Fibroblast of peridontal ligament (primary cell): ENCODE results near the gene RBP7.
A peak's percentile ranks its signal among the peaks of the same experiment; 100 is the strongest.

Source experiments
- DNase-seq: peaks from one replicate; pipeline ENCODE4 v3.0.0-alpha.2; 2010; ENCODE audit errors: extremely low read depth

RBP7 gene

DNA sequence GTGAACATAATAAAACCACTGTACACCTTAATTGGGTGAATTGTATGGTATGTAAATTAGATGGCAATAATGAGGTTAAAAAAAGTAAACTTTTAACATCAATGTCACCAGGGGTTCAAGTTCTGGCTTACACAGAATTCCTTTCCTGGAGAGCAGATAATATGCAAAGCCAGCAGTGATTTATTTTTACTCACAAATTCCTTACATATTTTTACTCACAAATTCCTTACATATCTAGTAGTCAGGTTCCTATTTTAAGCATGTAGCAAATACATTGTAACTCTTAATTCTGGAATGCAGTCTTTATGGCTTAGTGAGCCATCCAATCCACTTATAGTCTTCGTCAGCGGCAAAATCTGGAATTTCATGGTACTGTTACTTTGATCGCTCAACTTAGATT lies 34.4 kb downstream of the RBP7 start:
- DNase-seq = peak; percentile 48

GRCh38 chr1:10032590-10033358 lies 35.7 kb downstream of the RBP7 start, which contains the start of gene UBE4B:
Gene UBE4B (plus strand): TSS chr1:10032958. CDS start chr1:10033671, 713 bp downstream.
- DNase-seq = peak; percentile 94

- no peak for DNase-seq
Measured at GRCh38 chr1:10033359-10033845, 36.4 kb downstream of the RBP7 start.

DNA sequence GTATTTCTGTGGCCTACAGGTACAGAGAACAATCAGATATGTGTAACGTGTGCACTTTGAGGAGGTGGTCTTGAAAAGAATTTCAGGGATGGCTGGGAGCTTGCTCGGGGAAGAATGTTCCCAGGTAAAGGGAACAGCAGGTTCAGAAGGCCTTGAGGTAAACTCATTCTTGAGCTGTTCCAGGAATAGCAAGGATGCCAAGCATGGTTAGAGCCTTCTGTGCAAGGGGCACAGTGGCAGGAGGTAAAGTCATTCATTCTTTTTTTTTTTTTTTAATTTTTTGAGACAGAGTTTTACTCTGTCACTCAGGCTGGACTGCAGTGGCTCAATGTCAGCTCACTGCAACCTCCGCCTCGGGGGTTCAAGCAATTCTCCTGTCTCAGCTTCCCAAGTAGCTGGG lies 45.7 kb downstream of the RBP7 start:
- no peak for DNase-seq

DNA sequence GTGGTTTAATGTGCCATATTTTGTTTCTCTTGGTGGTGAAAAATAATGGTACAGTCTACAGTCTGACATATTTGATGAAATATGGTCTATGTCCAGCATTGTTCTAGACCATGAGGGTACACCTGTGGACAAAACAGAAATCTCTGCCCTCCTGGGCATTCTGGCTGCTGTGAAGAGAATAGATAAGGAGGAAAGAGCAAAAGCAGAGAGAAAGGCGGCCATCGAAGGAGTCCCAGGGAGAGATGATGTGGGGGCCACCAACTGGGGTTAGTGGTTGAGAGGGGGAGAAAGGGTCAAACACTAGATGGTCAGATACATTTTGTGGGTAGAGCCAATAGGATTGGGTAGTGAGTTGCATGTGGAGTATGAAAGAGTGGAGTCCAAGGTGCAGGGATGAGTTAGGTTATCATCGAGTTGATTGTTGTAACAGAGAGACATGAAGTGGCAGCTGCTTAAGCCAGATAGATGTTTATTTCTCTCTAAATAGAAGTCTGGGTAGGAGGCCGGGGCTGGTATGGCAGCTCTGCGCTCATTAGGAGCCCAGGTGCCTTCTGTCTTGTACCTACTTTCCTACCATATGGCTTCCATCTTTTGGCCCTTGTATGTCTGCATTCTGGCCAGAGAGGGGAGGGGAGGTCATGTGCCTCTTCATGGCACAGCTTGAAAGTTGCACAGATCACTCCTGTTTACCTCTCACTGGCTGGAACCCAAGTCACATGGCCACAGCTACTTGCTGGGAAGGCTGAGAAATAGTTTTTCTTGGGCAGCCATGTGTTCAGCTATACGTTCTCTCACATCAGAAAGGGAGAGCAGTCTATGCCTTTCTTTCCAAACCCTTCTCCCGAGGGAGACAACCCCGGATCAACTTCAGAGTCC lies 48.7 kb downstream of the RBP7 start:
- peak; percentile 40 for DNase-seq

GRCh38 chr1:10046356-10047085 lies 49.5 kb downstream of the RBP7 start:
- DNase-seq = peak; percentile 73

DNA sequence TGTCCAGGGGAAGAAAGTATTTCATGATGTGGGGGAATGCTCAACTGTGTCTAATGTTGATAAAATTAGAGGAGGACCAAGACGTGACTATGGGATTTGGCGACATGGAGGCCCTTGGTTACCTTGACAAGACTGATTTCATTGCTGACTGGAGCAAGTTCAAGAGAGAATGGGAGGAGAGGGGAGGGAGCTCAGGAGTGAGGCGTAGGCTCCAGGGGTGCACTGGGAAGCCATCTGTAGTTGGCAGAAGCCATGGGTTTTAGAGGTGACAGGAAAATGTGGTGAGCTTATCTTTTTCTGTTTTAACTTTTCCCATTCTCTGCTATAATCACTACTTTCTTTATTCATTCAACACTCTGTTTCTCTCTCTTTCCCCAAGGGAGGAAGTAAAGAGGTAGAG lies 51.6 kb downstream of the RBP7 start:
- no peak for DNase-seq

DNA sequence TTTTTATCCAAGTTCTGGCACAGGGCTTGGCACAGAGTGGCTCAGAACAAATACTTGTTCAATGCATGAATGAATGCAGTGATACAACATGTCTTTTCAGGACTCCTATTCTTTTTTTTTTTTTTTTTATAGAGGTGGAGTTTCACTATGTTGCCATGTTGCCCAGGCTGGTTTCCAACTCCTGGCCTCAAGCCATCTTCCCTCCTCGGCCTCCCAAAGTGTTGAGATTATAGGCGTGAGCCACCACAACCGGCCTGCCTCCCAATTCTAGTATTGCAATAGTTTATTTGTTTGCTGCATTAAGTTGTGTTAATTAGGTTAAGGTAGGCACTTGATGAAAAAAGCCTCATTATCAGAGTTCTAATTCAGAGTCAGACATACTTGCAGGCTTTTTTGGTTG lies 53.6 kb downstream of the RBP7 start:
- no peak for DNase-seq

DNA sequence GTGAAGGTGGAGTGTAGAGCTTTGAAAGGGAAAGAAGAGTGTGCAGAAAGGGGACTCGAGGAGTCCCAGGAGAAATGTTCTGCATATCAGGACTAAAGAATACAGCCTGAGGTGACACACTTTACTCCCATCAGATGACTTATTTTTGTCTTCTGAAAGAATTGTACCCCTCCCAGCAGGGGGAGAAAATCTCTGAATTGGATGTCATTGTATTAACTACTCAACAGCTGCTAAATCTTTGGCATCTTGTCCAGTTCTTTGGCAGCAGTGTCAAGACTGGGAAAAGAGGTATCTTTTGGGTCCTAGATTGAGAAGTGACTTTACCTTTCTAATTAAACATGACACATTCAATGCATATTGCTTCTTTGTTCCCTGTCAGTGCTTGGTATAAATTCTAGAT lies 54.6 kb downstream of the RBP7 start:
- no peak for DNase-seq

DNA sequence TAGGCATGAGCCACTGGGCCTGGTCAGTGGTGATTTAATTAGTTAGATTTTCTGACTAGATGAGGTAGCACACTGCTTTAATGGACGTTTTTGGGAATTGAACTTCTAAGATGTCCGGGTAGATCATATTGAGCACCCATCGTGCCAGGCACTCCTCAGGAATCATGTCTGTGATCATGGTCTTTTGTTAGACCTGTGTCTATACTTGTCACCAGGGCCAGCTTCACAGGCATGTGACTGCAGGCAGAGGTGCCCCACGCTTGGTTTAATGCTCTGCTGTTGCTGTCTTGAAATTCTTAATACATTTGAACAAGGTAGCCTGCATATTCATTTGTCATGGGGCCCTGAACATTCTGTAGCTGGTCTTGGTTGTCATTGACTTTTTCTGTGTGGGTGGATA lies 55.3 kb downstream of the RBP7 start:
- no peak for DNase-seq

DNA sequence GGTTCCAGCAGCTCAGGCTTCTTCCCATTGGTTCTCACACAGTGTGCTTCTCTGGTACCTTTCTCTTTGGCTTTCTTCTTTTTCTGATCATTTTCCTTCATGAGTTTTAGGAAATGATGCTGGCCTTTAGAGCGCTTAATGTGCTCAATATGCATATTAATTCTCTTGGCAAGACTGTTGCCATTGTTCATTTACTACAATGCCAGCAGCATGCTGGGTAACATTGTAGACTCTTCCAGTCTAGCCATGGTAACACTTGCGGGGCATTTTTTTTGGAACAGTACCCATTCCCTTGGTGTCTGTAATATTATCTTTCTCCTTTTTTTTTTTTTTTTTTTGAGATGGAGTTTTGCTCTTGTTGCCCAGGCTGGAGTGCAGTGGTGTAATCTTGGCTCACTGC lies 57.4 kb downstream of the RBP7 start:
- no peak for DNase-seq

- no peak for DNase-seq
Measured at GRCh38 chr1:10056599-10056987, 59.6 kb downstream of the RBP7 start.

DNA sequence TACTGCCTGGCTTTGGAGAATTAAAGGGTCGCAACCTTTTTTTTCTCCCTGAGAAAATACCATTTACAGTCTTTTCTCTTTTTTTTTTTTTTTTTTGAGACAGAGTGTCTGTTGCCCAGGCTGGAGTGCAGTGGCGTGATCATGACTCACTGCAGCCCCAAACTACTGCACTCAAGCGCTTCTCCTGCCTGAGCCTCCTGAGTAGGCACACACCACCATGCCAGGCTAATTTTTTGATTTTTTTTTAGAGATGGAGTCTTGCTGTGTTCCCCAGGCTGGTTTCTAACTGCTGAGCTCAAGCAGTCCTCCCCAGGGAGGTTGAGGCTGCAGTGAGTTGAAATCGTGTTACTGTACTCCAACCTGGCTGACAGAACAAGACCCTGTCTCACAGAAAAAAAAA lies 60.3 kb downstream of the RBP7 start:
- peak; percentile 46 for DNase-seq

DNA sequence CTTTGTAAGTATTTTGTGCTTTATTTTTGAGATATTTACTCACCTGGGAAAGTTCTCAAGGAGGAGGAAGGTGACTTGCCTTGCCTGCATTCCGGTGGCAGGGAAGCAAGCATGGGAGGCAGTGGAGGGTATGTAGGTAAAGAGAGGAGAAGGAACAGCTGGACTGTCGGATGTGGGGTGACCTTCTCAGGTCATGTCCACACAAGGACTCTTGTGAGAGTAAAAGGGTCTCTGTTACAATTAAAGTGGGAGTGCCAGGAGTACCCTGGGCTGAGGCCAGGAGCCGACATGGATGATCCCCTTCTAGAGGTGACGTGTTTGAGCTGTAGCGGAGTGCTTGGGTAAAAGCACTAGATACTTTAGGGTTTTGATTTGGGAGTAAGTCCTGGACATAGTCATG lies 60.8 kb downstream of the RBP7 start:
- no peak for DNase-seq

DNA sequence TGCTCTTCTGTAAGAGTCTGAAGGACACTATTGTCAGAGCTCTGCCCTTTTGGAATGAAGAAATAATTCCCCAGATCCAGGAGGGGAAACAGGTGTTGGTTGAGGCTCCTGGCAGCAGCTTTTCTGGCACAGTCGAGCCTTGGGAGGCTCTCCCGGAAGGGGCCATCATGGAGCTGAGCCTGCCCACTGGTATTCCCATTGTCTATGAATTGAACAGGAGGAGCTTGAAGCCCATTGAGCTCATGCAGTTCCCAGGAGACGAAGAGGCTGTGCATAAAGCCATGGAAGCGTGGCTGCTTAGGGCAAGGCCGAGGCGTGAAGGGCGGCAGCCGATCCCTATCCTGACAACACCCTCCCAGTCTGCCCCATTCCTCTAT lies 62.3 kb downstream of the RBP7 start:
- no peak for DNase-seq

DNA sequence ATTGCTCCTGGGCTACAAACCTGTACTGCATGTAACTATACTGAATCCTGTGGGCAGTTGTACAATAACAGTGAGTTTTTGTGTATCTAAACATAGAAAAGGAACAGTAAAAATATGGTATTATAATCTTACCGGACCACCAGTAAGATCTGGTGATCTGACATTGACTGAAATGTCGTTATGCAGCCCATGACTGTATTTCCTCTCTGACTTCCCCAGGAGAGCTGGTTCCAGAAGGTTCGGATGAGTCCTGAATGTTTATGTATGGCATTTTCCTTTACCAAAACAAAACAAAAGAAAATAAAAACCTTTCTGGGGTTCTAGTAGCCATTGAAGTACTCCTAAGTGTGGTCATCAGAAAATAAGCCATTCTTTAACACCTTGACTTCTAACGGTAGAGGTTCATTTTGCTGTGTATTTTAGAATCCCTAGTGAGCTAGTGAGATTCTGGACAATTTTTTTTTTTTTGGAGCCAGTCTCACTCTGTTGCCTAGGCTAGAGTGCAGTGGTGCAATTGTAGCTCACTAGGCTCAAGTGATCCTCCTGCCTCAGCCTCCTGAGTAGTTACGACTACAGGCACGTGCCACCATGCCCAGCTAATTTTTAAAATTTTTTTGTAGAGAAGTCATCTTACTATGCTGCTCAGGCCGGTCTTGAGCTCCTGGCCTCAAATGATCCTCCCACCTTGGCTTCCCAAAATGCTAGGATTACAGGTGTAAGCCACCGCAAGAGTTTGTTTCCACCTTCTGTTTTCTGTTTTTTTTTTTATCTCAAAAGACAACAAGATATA lies 63.5 kb downstream of the RBP7 start:
- no peak for DNase-seq

DNA sequence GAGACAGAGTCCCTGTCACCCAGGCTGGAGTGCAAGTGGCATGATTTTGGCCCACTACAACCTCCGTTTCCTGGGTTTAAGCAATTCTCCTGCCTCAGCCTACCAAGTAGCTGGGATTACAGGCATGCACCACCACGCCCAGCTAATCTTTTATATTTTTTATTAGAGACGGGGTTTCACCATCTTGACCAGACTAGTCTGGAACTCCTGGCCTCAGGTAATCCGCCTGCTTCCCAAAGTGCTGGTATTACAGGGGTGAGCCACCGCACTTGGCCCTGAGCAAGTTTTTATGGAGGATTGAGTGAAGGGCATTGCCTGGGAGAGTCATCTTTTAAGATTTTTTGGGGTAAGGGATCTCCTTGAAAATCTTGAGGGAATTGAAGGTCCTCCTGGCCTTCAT lies 64.2 kb downstream of the RBP7 start:
- no peak for DNase-seq

- DNase-seq = no peak
Measured at GRCh38 chr1:10063878-10064277, 66.8 kb downstream of the RBP7 start.

- no peak for DNase-seq
Measured at GRCh38 chr1:10064416-10065343, 67.7 kb downstream of the RBP7 start.

DNA sequence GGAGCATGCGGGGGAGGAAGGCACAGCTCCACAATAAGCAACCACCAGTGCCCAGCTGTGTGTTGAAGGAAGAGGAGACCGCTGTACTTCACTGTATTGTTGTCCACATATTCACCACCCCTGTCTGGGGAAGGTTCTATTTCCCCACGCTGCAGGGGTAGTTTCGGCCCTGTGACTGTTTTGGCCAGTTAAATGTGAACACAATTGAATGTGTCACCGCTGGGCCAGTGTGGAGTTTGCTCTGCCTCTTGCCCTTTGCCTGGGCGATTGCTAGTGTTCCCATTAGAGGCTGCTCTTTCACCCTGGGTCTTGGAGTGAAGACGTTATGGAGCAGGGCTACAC lies 68.3 kb downstream of the RBP7 start:
- DNase-seq = no peak
